Activated T-cell treated with anti-CD3 and anti-CD28 coated beads, Interleukin-2, amount 50 U/mL, for 48 hours (primary cell): ENCODE results near the gene EIF4E2.
"Not testable (repeated sequence)": the region's sequence is repeated elsewhere in the genome, so short reads cannot be mapped to it uniquely, and the experiment has no call there.

Source experiments
- DNase-seq, 2 experiments: peaks; one replicate each; pipeline ENCODE4 v3.0.0-alpha.2; 2020

Gene EIF4E2

GRCh38 chr2:232522623-232523401, 27.7 kb upstream of the EIF4E2 start:
- peak in 1 of 2 experiments; percentile 35 for DNase-seq

- no peak for DNase-seq
Measured at GRCh38 chr2:232523402-232523681, 27.1 kb upstream of the EIF4E2 start.

- DNase-seq: peak; percentile 62 to 69
Measured at GRCh38 chr2:232523682-232524597, 26.5 kb upstream of the EIF4E2 start.

GRCh38 chr2:232524771-232525170, 25.7 kb upstream of the EIF4E2 start:
- DNase-seq: no peak

- DNase-seq: no peak
Measured at GRCh38 chr2:232525199-232525598, 25.3 kb upstream of the EIF4E2 start.

GRCh38 chr2:232525791-232526371, 24.6 kb upstream of the EIF4E2 start, which contains the start of gene CHRND:
Gene CHRND (plus strand): TSS chr2:232526160. CDS start chr2:232526216, 56 bp downstream.
- DNase-seq: no peak

- DNase-seq: no peak
Measured at GRCh38 chr2:232526372-232526941, 24.0 kb upstream of the EIF4E2 start.

GRCh38 chr2:232527905-232528470, 22.5 kb upstream of the EIF4E2 start:
- DNase-seq: no peak

- no peak for DNase-seq
Measured at GRCh38 chr2:232528746-232529460, 21.6 kb upstream of the EIF4E2 start.

- DNase-seq: no peak
Measured at GRCh38 chr2:232529806-232530547, 20.5 kb upstream of the EIF4E2 start.

GRCh38 chr2:232530626-232531260, 19.7 kb upstream of the EIF4E2 start:
- no peak for DNase-seq

GRCh38 chr2:232532419-232532818, 18.1 kb upstream of the EIF4E2 start:
- DNase-seq: no peak

- not testable (repeated sequence) for DNase-seq
Measured at GRCh38 chr2:232532821-232533220, 17.7 kb upstream of the EIF4E2 start.

GRCh38 chr2:232533944-232534710, 16.4 kb upstream of the EIF4E2 start:
- no peak for DNase-seq

- DNase-seq: no peak
Measured at GRCh38 chr2:232534940-232535651, 15.4 kb upstream of the EIF4E2 start.

- no peak for DNase-seq
Measured at GRCh38 chr2:232535761-232536530, 14.5 kb upstream of the EIF4E2 start.

GRCh38 chr2:232537079-232537478, 13.4 kb upstream of the EIF4E2 start:
- no peak for DNase-seq

- DNase-seq: no peak
Measured at GRCh38 chr2:232537499-232537898, 13.0 kb upstream of the EIF4E2 start.

- DNase-seq: no peak
Measured at GRCh38 chr2:232538671-232539070, 11.8 kb upstream of the EIF4E2 start.
